RKO (cell line): ENCODE results near the gene CACNA1S.

Source experiments
- DNase-seq: peaks from one replicate; pipeline ENCODE4 v3.0.0-alpha.2; 2016; ENCODE audit warnings: low spot score

Gene CACNA1S

DNA sequence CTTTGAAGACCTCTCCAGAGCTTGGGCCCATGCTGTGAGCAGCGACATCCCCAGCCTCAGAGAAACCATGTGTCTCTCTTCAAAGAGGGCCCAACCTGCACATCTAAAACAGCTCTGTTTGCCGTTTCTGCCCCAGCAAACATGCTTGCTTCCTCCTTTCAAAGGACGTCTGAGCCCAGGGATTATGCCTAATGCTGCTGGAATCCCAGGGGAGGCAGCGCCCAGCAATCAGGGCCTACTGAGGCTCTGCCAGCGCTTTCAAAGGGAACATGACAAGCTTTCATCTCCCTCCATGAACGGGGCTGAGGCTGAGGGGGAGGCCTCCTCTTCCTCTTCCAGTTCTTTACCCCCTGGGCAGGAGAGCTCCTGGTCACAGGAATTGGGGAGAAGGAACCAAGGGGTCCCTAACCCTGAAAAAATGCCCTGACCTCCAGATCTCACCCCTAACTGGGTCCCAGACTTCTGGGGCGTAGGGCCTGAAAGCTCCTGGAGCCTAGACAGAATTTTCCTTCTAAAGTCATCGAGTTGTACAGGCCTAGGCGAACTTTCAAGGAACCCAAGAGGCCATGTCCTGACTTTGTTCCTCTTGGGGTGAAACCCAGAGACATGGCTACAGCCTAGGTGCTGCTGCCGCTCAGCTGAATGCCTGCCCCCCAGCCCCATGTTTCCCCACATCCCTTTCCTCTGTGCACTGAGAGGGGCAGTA is 28.2 kb upstream of the CACNA1S start:
- no peak for DNase-seq

DNA sequence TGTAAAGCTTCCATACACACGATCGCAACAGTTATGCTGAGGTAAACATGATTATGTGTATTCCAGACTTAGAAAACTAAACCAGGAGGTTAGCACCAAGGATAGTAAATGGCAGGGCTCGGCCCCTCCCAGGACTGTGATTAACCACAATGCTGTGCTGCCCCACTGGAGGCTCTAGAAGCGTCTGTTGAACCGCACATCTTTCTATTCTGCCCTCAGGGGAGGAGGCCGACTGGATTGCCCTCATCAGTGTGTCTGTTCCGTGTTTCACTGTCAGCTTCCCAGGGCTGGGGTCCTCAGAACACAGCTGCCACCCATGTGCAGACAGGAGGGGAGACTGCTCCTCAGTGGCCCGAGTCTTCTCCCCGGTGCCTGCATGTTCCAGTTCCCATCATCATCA is 27.5 kb upstream of the CACNA1S start:
- DNase-seq: no peak

DNA sequence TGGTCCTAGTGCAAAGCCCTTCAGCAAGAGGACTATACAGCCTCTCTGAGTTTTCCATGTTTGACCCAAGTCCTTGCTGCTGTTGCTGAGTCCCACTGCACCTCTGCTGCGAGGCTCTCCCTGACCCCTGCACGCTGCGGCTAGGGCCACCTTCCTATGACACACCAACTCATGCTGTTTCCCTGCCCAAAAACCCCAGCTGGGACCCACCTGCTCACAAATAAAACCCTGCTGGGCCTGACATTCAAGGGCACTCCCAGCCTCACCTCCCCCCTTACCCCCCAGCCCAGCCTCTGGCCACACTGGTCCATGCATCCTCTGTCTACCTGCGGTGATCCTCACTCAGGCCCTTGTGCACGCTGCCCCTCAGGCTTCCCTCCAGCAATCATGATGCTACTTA is 27.1 kb upstream of the CACNA1S start:
- DNase-seq: no peak

DNA sequence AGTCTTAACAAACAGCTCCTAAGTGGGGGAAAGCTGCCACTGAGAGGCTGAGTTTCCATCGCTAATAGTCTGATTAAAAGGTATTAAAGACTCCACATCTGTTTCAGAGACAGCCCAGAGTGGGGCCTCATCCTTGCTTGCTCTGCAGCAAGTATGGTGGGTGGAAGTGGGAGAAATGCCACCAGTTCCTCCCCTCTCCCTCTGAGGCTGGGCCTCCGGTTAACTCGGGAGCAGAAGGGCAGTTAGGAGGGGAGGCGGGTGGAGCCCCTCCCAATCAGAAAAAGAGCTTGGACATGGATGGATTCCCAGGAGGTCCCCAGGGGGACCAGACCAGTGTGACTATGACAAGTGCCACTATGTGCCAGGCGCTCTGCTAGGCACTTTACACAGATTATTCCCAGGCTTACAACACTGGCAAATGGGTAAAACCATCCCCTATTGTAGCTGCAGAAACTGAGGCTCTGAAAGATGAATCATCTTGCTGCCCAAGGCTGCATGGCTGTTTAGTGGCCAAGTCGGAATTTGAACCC is 26.1 kb upstream of the CACNA1S start:
- DNase-seq: no peak

DNA sequence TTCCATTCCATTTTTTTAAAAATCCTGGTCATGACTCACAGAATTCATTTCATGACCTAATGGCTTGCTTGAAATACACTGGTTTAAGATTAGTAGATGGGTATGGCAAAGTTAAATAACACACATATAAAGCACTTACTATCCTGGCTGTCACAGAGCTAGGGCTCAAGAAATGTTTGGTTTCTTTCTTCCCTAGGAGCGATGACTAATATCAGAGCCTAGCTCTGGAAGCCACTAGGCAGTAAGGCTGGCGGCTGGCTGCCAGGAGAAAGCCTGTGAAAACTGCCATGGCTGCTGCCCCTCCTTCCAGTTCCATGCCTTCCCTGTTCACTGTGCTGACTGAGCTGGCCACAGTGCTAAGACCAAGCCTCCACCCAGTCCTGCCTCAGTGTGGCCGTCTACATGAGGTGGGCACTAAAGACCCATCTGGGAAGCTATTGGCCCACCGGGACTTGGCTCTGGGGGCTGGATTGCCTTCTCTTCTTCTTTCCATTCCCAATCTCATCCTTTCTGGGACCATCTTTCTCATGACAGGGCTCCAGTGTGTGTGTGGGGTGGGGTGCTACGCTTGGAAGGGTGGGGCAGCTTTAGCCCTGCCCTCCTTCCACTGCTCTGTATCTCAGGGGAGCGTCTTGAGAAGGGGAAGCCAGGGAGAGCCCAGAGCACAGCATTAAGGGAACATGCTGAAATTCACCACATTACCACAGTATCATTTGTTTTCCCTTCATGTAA is 25.5 kb upstream of the CACNA1S start:
- peak; percentile 14 for DNase-seq

DNA sequence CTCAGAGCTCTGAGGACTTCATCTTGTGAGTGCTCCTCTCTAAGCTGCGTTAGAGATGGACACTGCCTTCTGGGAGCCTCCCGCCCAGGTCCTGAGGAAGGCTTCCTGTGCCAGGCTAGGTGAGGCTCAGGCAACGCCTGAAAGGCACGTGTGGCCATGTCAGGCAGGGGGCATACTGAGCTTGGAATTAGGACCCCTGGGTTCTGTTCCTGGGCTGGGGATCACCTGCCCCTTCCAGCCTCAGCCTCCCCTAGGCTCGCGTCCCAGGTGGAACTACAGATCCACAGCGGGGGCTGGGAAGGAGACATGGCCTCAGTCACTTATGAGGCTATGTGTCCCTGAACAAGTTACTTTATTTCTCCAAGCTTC is 24.8 kb upstream of the CACNA1S start:
- no peak for DNase-seq

DNA sequence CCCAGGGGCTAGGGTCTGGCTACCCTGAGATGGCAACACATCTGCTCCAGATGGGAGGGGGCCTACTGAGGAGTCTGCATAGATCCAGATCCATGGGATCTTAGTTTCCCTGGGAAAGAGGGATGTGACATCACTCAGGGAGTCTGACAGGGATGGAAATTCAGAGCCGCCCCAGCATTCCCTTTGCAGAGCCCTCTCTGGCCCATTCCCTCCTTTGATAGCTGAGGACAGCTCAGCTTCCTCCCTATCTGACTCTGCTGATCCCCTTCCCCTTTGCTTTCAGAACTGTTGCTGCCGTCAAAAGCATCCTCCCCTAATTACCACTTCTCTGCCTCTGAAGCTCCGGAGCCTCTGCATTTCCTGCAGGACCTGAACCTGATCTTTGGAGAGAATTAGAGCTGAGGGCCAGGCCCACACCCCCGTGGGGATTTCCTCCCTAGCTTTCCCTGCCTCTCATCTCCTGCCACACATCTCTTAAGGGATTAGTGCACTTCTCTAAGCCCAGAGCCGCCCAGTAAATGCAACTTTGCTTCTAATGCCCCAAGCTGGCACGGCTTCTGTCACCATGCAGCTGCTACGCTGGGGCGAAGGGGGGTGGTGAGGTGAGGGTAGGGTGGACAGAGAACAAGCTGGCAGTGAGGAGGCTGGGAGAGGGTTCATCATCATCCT is 24.3 kb upstream of the CACNA1S start:
- DNase-seq: no peak

DNA sequence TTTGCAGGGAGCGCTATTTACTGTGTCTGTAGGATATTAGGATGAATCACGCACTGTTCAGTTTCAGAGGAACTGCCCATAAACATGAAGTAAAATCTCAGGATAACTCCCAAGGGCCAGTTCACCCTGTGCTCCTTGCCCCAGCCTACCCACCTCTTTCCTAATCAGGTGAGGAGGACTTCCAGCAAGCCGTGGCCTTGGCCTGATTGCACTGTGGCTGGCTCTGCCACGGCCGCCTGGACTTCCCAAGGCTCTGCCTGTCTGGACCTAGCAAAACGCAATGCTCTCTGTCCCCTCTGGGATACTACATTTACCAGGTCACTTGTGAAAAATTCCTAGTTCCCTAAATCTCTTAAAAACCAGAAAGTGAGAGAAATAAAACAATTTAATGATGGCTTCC is 22.2 kb upstream of the CACNA1S start:
- DNase-seq: no peak

DNA sequence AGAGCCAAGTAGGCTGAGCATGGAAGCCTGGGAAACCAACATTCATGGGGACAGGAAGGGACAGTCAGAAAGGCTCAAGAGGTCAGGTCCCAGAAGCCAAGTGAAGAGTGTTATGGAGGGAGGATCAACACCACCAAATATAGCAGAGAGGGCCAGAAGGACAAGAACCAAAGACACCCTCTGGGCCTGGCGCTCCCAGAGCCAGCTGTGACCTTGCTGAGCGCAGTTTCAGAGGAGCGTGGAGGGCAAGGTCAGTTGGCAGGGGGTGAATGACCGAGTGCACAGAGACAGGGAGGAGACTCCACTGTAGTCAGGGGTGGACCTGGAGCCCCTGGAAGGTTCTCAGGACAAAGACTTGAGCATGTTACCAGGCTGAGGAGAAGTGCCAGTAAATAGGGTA is 19.2 kb upstream of the CACNA1S start:
- no peak for DNase-seq

DNA sequence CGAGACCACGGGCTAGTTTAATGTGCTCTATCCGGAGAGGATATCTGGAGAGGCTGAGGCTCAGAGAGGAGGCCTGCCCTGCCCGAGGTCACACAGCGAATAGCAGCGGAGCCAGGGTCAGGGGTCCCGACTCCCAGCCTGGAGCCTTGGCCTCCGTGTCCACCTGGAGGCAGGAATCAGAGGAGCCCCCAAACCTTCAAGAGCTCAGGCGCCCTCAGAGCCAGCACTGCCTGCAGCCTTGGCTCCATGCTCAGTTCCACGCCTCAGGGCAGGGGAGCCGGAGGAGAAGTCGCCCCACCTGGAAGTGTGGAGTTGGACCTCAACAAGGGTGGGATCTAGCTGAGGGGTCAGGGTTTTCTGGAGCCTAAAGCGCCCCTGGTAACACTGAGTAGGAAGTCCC is 16.7 kb upstream of the CACNA1S start:
- DNase-seq: no peak

DNA sequence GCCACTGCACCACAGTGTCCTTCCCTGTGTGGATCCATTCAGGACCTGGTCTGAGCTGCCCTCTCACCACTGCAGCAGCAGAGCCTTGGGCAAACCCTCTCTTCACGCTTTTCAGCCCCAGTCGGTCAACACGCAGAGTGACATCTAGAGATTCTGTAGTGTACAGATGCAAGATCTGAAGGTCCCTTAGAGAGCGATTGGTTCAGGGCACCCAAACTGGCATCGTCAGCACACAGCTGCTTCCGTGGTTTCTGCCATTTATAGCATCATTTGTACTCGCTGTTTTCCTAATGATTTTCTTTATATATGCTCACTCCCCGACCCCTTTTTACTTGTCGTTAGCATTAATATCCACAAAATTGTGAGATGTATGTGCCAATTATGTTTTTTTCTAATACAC is 16.2 kb upstream of the CACNA1S start:
- DNase-seq: no peak

DNA sequence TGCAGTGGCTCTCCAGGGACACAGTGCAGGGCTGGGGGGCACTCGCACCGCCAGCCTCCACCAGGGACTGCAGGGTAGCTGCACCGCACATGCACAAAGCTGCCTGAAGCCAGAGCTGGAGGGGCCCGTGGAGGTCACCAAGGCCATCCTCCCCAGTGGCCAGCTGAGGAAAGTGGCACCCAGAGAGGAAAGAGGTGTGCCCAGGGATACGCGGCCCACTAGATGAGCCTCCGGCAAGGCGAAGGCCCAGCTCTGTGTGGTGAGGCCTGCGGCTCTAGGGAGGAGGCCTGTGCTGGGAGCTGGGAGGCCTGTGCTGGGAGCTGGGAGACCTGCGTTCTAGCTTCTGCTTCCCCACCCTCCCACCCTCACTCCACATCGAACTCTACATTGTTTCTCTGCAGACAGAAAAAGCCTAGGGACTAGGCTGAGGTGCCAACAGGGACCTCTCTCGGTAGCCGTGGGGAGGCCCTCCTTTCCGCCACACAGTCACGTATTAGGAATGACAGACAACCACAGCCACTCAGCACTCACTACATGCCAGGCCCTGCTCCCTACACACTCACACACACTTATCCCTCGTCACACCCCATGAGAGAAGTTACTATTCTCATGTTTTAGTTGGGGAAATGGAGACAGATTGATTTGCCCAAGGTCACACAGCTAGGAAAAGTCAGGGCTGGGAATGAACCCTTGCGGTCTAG is 15.7 kb upstream of the CACNA1S start:
- DNase-seq: peak; percentile 25

DNA sequence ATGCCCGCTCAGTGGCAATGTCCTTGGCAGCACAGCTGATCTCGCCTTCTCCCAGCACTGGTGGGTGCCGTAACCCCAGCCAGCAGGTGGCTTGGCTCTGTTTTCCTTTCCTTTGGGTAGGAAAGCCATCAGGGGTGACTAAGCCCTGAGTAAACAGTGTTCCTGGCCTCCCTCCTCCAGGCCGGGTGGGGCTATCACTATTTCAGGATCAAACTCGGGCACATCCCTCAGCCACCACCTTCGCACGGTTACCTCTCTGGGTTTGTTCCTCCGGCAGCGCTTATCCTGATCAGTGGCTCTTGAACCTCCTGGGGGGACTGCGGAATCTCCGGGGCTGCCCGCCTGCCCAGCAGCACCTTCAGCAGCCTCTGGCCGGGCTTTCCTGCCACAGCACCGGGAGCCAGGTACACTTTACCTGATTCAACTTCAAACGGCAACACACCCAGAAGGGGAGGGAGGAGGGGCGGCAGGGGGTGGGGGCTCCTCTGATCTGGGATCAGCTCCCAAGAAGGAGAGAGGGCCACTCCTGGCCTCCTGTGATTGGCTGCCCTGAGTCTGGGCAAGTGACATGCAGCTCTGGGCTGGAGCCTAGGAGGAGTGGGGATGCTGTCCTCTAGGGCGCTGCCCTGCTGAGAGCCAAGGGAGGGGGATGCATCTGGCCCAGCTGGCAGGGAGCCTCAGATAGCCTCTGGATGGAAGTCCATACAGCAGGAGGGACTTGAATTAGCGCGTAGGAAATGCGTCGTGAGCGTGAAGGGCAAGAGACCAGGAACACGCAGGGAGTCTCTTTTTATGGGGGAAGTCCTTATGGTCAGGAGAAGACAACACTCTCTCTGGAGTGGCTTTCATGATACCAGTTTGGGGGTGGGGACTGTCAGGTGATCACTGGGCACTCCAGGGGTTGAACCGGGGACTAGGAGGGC is 14.9 kb upstream of the CACNA1S start, which contains the start of gene ASCL5:
TSS of gene ASCL5 (minus strand) at position 353 of the 923 bp plus-strand sequence. CDS start 11,812 bp downstream, outside the sequence.
- DNase-seq: peak; percentile 82

DNA sequence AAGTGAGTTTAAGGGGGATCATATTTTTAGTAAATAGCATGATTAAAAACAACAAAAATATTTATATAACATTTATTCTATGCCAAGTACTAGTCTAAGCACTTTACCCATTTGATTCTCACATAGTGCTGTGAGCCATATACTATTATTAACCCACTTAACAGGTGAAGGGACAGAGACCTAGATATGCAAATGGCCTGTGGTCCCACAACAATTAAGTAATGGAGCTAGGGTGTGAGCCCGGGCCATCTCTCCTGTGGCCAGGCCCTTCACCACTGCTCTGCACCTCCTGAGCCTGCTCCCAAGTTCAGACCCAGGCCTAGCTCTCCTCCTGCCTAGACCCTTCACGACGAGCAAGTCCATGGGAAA is 14.2 kb upstream of the CACNA1S start:
- DNase-seq: no peak

DNA sequence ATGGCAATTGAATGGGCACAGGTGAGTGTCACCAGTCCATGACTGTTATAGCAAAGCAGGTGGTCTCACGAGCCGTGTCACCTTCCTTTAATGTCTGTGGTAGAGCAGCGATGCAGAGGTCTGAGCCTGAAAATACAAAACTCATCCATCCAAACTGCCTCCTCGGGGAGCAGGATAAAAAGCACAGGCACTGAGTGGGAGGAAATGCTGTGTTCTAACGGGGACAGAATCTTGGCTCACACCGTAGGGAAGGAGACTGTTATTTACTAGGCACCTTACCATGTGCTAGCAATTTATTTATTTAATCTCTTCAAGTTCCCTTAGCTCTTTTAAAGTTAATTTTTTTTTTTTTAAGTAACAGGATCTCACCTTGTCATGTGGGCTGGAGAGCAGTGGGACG is 13.6 kb upstream of the CACNA1S start:
- no peak for DNase-seq

DNA sequence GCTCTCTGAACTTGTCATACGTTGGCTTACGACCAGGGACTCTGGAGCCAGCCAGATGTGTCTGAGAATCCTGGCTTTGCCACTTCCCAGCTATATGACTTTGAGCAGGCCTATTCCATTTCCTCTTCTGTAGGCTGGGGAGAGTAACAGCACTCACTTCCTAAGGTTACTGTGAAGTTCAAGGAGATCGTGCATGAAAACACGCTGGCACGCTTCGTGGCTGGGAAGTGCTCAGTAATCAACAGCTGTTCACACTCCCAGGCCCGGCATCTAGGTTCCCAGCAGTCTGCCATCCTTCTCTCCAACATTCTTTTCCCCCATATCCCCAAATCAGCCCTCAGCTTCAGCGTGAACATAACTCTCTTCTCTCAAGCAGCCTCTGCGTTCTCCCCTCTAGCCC is 12.8 kb upstream of the CACNA1S start:
- DNase-seq: no peak

DNA sequence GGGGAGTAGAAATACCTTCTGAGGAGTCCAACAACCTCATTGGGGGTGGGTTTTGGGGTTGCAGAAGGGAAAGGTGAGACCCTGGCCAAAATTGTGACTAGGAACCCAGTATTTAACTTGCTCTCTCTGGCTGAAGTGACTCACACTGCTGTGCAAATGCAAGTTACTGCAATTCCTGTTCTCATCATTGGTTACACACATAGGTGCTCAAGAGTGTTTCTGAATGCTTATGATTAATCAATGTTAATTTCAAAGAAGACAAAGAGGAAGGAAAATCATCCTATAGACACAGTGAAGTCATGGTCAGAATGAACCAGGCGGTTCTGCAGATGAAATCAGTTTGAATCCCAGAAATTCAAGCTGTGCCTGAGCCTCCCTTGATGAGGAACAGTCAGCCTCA is 11.6 kb upstream of the CACNA1S start:
- DNase-seq: no peak

DNA sequence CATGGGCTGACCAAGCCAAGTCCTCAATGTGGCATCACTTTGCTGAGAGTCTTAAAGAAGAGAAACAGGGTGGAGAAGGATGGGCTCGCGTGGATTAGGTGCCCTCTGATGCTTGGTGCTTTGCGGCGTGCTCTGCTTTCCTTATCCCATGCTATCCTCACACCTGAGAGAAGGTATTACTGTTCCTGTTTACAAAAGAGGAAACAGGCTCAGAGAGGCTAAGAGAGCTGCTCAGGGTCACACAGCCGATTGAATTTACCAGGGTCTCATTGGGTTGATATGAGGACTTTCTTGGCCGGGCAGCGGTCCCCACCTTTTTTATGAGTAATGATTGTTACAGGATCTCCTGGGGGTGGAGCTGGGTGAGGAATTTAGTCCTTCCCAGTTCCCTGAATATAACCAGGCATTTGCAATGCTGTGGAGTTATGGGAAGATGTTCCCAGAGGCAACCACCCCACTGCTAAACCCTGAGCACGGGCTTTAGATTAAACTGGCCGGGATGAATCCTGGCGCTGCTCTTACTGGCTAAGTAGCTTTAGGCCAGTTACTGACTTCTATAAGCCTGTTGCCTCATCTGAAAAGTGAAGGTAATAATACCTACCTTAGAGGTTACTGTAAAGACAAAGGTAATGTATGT is 10.2 kb upstream of the CACNA1S start:
- DNase-seq: no peak

DNA sequence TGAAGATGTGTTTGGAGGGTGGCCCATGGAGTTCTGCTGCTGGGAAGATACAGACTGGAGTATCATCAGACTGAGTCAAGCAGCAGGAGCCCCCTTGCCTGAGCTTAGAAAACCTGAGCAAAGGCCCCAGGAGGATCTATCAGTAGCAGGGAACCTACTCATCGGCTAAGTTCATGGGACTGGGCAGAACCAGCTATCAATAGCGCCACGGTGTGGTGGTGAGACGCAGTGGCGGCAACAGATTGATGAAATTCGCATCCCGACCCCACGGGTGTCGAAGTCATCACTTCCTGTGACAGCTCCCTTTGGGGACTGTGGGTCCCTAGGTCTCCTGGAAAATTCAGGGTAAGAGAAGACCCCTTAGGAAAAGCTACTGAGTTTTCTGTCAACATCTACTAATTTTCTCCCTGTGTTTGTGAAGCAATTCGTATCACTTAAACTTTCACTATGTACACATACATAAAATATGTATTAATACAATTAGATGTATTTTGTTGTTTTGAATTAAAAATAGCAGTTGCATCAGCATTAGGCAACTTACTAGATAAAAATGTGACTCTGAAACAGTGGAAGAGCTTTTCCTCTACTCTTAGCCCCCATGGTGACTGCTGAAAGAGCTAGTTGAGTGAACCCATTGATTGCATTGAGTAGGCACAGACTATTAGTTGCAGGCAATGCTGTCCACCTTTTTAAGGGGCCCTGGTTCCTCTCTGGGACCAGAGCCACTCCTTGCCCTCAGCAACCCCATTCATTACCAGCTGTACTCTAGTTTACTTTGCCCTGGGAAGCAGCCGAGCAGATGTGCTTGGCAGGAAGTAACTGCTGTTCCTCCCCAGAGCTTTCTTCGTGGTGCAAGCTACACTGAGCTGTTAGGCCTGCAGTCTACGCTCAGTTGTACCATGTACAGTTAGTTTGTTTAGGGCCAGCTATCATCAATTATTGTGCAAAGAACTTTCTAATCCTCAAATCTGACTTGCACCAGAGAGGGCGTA is 7.3 kb upstream of the CACNA1S start:
- peak; percentile 60 for DNase-seq

DNA sequence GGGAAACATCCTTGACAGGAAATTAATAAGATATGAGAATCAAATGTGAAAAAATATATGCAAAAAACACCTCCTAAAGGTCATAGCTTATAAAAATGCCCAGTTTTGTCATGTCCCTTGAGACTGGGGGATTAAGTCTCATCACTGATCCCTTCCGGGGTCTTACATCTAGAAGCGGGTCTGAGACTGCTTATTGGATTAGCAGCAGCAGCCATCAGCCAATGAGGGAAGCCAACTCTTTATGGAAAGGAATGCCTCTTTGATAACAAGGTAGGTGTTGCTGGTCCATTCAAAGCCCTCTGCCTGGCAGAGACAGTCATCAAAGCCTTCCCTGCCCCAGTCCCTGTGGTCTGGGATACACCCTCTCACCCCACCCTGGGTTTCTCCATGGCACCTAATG is 3.9 kb upstream of the CACNA1S start:
- no peak for DNase-seq
